ENCODE data around the gene GNB2. TPM values are rescaled to one million over a fixed set of nuclear protein-coding genes. Genes with fewer than 3 reads are reported as not detected.

The GNB2 gene
- polyA plus RNA-seq, 1 donor (not counting 4 experiments of a cell fraction or from before 2014, with no cell fraction given) = 87.2 TPM

- H3K4me2 ChIP-seq (ENCODE audit: control insufficient read depth, extremely low read depth, insufficient read depth, low read depth, low read length) = peak overlapping the region; percentile 73
- H4K20me1 ChIP-seq (ENCODE audit: control insufficient read depth, extremely low read depth, insufficient read depth, low read length) = peaks cover 14% of the 10 kb centered on the region
- H3K4me1 ChIP-seq (ENCODE audit: control insufficient read depth, extremely low read depth, insufficient read depth, low read length) = peaks cover 13% of the 10 kb centered on the region
- H3K27ac ChIP-seq (ENCODE audit: control insufficient read depth, insufficient read depth, low read length) = peak overlapping the region; percentile 66
- peak overlapping the region; percentile 73 to 87 (median 80) for H3K4me3 ChIP-seq (ENCODE audit: control insufficient read depth in 2 of 3, extremely low read depth in 1 of 3, insufficient read depth in 2 of 3, low read depth in 1 of 3, low read length in 3 of 3)
- peak overlapping the region; percentile 86 for H3K9ac ChIP-seq (ENCODE audit: control insufficient read depth, extremely low read depth, insufficient read depth, low read length)
- DNase-seq (ENCODE audit: low read depth, low spot score) (no peak), FAIRE-seq (no peak)
- H3K9me3 ChIP-seq (ENCODE audit: control insufficient read depth, low read depth, low read length) = no peaks in the 10 kb centered on the region
- dilution Hi-C loops (cut with MboI; ENCODE audit: extremely low pct_ligation_motif_present, low sequenced_read_pairs) = no loop called here
- peaks cover 44% of the 10 kb centered on the region for H3K79me2 ChIP-seq (ENCODE audit: control insufficient read depth, insufficient read depth, low read length)
- H3K27me3 ChIP-seq (ENCODE audit: control insufficient read depth, extremely low read depth, insufficient read depth, low read length) = no peaks in the 10 kb centered on the region
- H3K9me1 ChIP-seq (ENCODE audit: control insufficient read depth, extremely low read depth, insufficient read depth, low read length) = no peaks in the 10 kb centered on the region
- no peak overlapping the region for H2AFZ ChIP-seq (ENCODE audit: control insufficient read depth, low read length)
- TF ChIP-seq, protein P1, sequence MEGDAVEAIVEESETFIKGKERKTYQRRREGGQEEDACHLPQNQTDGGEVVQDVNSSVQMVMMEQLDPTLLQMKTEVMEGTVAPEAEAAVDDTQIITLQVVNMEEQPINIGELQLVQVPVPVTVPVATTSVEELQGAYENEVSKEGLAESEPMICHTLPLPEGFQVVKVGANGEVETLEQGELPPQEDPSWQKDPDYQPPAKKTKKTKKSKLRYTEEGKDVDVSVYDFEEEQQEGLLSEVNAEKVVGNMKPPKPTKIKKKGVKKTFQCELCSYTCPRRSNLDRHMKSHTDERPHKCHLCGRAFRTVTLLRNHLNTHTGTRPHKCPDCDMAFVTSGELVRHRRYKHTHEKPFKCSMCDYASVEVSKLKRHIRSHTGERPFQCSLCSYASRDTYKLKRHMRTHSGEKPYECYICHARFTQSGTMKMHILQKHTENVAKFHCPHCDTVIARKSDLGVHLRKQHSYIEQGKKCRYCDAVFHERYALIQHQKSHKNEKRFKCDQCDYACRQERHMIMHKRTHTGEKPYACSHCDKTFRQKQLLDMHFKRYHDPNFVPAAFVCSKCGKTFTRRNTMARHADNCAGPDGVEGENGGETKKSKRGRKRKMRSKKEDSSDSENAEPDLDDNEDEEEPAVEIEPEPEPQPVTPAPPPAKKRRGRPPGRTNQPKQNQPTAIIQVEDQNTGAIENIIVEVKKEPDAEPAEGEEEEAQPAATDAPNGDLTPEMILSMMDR (optimal IDR thresholded peaks at IDR 0.05 in 1 of 3, IDR thresholded peaks at IDR 0.05 in 1 of 3, conservative IDR thresholded peaks at IDR 0.05 in 1 of 3; ENCODE audit: extremely low read depth in 1 of 3, insufficient read depth in 2 of 3, low read length in 3 of 3) = no peak
- TF ChIP-seq EZH2 (IDR thresholded peaks at IDR 0.05; ENCODE audit: low read length) = no peak
- peaks cover 3 to 4% of the 10 kb centered on the region in 2 experiments for H3K36me3 ChIP-seq (ENCODE audit: control insufficient read depth in 2 of 2, extremely low read depth in 1 of 2, insufficient read depth in 2 of 2, low read length in 2 of 2)
These were observed 20.0 kb downstream of the GNB2 start for GRCh38 chr7:100693312-100694097.

DNA sequence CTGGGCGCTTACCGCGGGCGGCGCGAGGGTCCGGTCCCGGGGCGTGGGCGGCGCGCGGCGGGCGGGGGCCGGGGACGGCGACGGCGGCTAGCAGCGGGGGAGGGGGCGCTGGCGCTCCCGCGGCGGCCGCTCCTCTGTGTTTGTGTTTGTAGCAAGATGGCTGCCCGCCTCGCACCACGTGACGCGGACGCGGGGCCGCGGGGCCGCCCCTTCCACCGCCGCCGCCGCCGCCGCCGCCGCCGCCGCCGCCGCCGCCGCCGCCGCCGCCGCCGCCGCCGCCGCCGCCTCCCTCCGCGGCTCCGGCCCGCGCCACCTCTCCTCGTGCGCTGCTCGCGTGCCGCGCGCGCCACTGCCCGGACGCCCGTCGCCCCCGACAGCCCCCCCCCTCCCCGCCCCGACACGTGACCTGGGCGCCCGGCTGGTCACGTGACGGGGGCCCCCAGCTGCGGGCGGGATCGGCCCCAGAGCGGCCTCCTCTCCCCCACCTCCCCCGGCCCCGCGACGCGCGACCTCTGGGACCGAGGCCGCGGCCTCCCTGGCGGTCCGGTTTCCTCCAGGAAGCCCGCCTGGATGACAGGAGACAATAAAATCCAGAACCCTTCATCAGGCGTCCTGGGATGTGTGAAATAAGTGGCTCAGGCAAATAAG lies 20.7 kb downstream of the GNB2 start, which contains the start of gene GIGYF1:
Gene GIGYF1 (minus strand): TSS at position 153 of the 648 bp plus-strand sequence. CDS start 6,012 bp downstream, outside the sequence.
- peaks cover 14% of the 10 kb centered on the region for H4K20me1 ChIP-seq (ENCODE audit: control insufficient read depth, extremely low read depth, insufficient read depth, low read length)
- TF ChIP-seq, protein P1 (optimal IDR thresholded peaks at IDR 0.05 in 1 of 3, IDR thresholded peaks at IDR 0.05 in 1 of 3, conservative IDR thresholded peaks at IDR 0.05 in 1 of 3; ENCODE audit: extremely low read depth in 1 of 3, insufficient read depth in 2 of 3, low read length in 3 of 3) = no peak
- no peak for TF ChIP-seq EZH2 (IDR thresholded peaks at IDR 0.05; ENCODE audit: low read length)
- dilution Hi-C loops (cut with MboI; ENCODE audit: extremely low pct_ligation_motif_present, low sequenced_read_pairs) = no loop called here
- no peaks in the 10 kb centered on the region for H3K9me3 ChIP-seq (ENCODE audit: control insufficient read depth, low read depth, low read length)
- peak within 1 kb of the TSS; percentile 66 for H3K27ac ChIP-seq (ENCODE audit: control insufficient read depth, insufficient read depth, low read length)
- H3K4me3 ChIP-seq (ENCODE audit: control insufficient read depth in 2 of 3, extremely low read depth in 1 of 3, insufficient read depth in 2 of 3, low read depth in 1 of 3, low read length in 3 of 3) = peak within 1 kb of the TSS; percentile 73 to 87 (median 80)
- H3K9me1 ChIP-seq (ENCODE audit: control insufficient read depth, extremely low read depth, insufficient read depth, low read length) = no peaks in the 10 kb centered on the region
- peaks cover 39% of the 10 kb centered on the region for H3K79me2 ChIP-seq (ENCODE audit: control insufficient read depth, insufficient read depth, low read length)
- FAIRE-seq (no peak), DNase-seq (ENCODE audit: low read depth, low spot score) (no peak)
- H3K36me3 ChIP-seq (ENCODE audit: control insufficient read depth in 2 of 2, extremely low read depth in 1 of 2, insufficient read depth in 2 of 2, low read length in 2 of 2) = peaks cover 0 to 3% of the 10 kb centered on the region in 2 experiments
- H3K9ac ChIP-seq (ENCODE audit: control insufficient read depth, extremely low read depth, insufficient read depth, low read length) = peak within 1 kb of the TSS; percentile 86
- H3K27me3 ChIP-seq (ENCODE audit: control insufficient read depth, extremely low read depth, insufficient read depth, low read length) = no peaks in the 10 kb centered on the region
- H3K4me1 ChIP-seq (ENCODE audit: control insufficient read depth, extremely low read depth, insufficient read depth, low read length) = peaks cover 13% of the 10 kb centered on the region
- peak within 1 kb of the TSS; percentile 37 for H2AFZ ChIP-seq (ENCODE audit: control insufficient read depth, low read length)
- H3K4me2 ChIP-seq (ENCODE audit: control insufficient read depth, extremely low read depth, insufficient read depth, low read depth, low read length) = peak within 1 kb of the TSS; percentile 73
